Erythroblast (primary cell): ENCODE data around the gene NGB.

Experiments used
- GATA1 ChIP-seq: IDR thresholded peaks from 2 replicates; pipeline ENCODE4 v1.6.1; 2011; ENCODE audit warnings: low read depth, mild to moderate bottlenecking, control low read depth, low read length, moderate library complexity
- POLR2A ChIP-seq: IDR thresholded peaks from 2 replicates; pipeline ENCODE4 v1.6.1; 2011; ENCODE audit warnings: mild to moderate bottlenecking, low read length

GRCh38 chr14:77309131-77309530, 38.1 kb upstream of the NGB start:
- no peak for TF ChIP-seq POLR2A
- no peak for TF ChIP-seq GATA1
